K562 (cell line): ENCODE results near the gene SECISBP2. TPM values are rescaled to one million over a fixed set of nuclear protein-coding genes. Genes with fewer than 3 reads are reported as not detected.

Experiments used
- ATAC-seq: fragments of 200-7000 bp; cut with Tn5 transposase; 3 replicates; pipeline ENCODE4 v1.9.1; 2020; ENCODE audit warnings: moderate library complexity
- BruUV-seq: library from RNA; stranded (reverse); fragments of 400-500 nt; replicated peaks from 2 replicates; lab custom pipeline; 2021; lab: Mats Ljungman, UMichigan
- CTCF ChIA-PET: fragments of 300-600 bp; formaldehyde crosslinking; extraction: SDS; loops from one replicate; lab custom pipeline; 2021; ENCODE audit warnings: low intra/inter-chr PET ratio; lab: Yijun Ruan, JAX
- POLR2A ChIA-PET: fragments of 300-600, 350-650 bp; sonication (Branson Sonifier 250); formaldehyde crosslinking; extraction: SDS; loops from one replicate; lab custom pipeline; 2021; ENCODE audit warnings: antibody characterized with exemption, inconsistent platforms; lab: Yijun Ruan, JAX
- DNase-seq, 4 experiments: peaks; one replicate each; pipeline versions ENCODE4 v3.0.0 to v3.0.0-alpha.2; 2011 to 2018; ENCODE audit warnings: low spot score in 3 of 4, mixed read lengths in 3 of 4; ENCODE audit errors: extremely low read depth in 1 of 4
- FAIRE-seq: peaks from 2 replicates; lab custom pipeline; 2011; peaks lifted over from hg19 to GRCh38; lab: Jason Lieb, UNC
- H2AFZ ChIP-seq: 2 replicates; pipeline ENCODE4 v1.6.0; 2011; ENCODE audit warnings: low read depth, low read length, control low read depth, inconsistent platforms
- H3K27ac ChIP-seq: fragments of 200-600 bp; 3 replicates; pipeline ENCODE4 v1.8.0; 2011; ENCODE audit warnings: low read depth, mild to moderate bottlenecking, control low read depth, inconsistent platforms, low read length, moderate library complexity, mixed read lengths; ENCODE audit errors: extremely low read depth
- H3K27me3 ChIP-seq, 2 experiments: fragments of 300-600 bp in 1 of 2; 2 replicates in 1 of 2; 3 replicates in 1 of 2; pipeline versions ENCODE4 v1.6.0 to v1.8.0; 2011; ENCODE audit warnings: inconsistent platforms in 2 of 2, low read length in 2 of 2, mild to moderate bottlenecking in 1 of 2, mixed read lengths in 1 of 2, moderate library complexity in 1 of 2; ENCODE audit not compliant: control insufficient read depth in 2 of 2, insufficient read depth in 2 of 2
- H3K36me3 ChIP-seq: fragments of 300-600 bp; 3 replicates; pipeline ENCODE4 v1.8.0; 2011; ENCODE audit warnings: mild to moderate bottlenecking, low read length, inconsistent platforms; ENCODE audit not compliant: control insufficient read depth, insufficient read depth
- H3K4me1 ChIP-seq, 2 experiments: fragments of 200-600 bp in 1 of 2; replicated peaks in 1 of 2; 2 replicates in 1 of 2; 3 replicates in 1 of 2; pipeline versions ENCODE4 v1.5.1 to v1.8.0; 2011; ENCODE audit warnings: inconsistent platforms in 2 of 2, low read length in 2 of 2, mild to moderate bottlenecking in 1 of 2, mixed read lengths in 1 of 2, moderate library complexity in 1 of 2; ENCODE audit not compliant: control insufficient read depth in 2 of 2, insufficient read depth in 2 of 2
- H3K4me2 ChIP-seq: 2 replicates; pipeline ENCODE4 v1.6.1; 2011; ENCODE audit warnings: low read length, control low read depth, inconsistent platforms, mixed read lengths; ENCODE audit not compliant: insufficient read depth
- H3K4me3 ChIP-seq: fragments of 200-600 bp; sonication (generic), shearing (Covaris generic); 2 replicates; pipeline ENCODE4 v1.5.1; 2016; ENCODE audit warnings: control low read depth, inconsistent platforms
- H3K79me2 ChIP-seq: fragments of 200-600 bp; 3 replicates; pipeline ENCODE4 v1.8.0; 2011; ENCODE audit warnings: low read length, inconsistent platforms; ENCODE audit not compliant: control insufficient read depth, insufficient read depth
- H3K9ac ChIP-seq, 2 experiments: 2 replicates each; pipeline versions ENCODE4 v1.6.0 to v1.6.1; 2011; ENCODE audit warnings: low read depth in 2 of 2, low read length in 2 of 2, control low read depth in 1 of 2, inconsistent platforms in 1 of 2, mild to moderate bottlenecking in 1 of 2, mixed read lengths in 1 of 2; ENCODE audit not compliant: insufficient read depth in 1 of 2
- H3K9me1 ChIP-seq: one replicate; pipeline ENCODE4 v1.6.0; 2011; ENCODE audit warnings: inconsistent platforms, mild to moderate bottlenecking, low read length, moderate library complexity; ENCODE audit not compliant: control insufficient read depth, insufficient read depth
- H3K9me3 ChIP-seq: replicated peaks from 2 replicates; pipeline ENCODE4 v1.5.1; 2011; ENCODE audit warnings: low read depth, low read length, inconsistent platforms; ENCODE audit not compliant: control insufficient read depth, insufficient read depth
- H4K20me1 ChIP-seq: replicated peaks from 2 replicates; pipeline ENCODE4 v1.6.1; 2011; ENCODE audit warnings: low read length, inconsistent platforms, mixed read lengths; ENCODE audit not compliant: control insufficient read depth, insufficient read depth
- ASH1L ChIP-seq: fragments of 450-650 bp; IDR thresholded peaks from 2 replicates; pipeline ENCODE4 v1.6.1; 2018; ENCODE audit warnings: borderline replicate concordance, mild to moderate bottlenecking, low read depth; ENCODE audit not compliant: partially characterized antibody
- CBX3 ChIP-seq, 2 experiments: IDR thresholded peaks; 1 replicate in 1 of 2; 2 replicates in 1 of 2; pipeline ENCODE4 v1.6.1; 2012; ENCODE audit warnings: inconsistent platforms in 2 of 2, low read length in 2 of 2, borderline replicate concordance in 1 of 2, control low read depth in 1 of 2
- CHD1 ChIP-seq: fragments of 200-600 bp; sonication (generic); IDR thresholded peaks from one replicate; pipeline ENCODE4 v1.6.1; 2012; ENCODE audit warnings: mild to moderate bottlenecking, moderate library complexity, low read length, inconsistent platforms
- ETV5 ChIP-seq: sonication (generic); formaldehyde crosslinking; IDR thresholded peaks from 2 replicates; pipeline ENCODE4 v1.4.0; 2020; ENCODE audit warnings: low read depth, mild to moderate bottlenecking, missing genetic modification reagents
- FIP1L1 ChIP-seq: fragments of 200-400 bp; formaldehyde crosslinking; IDR thresholded peaks from 2 replicates; pipeline ENCODE4 v1.6.1; 2018; ENCODE audit warnings: mild to moderate bottlenecking, low read depth, low read length; ENCODE audit not compliant: poor library complexity, severe bottlenecking
- FOXA3 ChIP-seq, 2 experiments: fragments of 450-650 bp in 1 of 2; sonication (generic) in 1 of 2; formaldehyde crosslinking; IDR thresholded peaks in 1 of 2; conservative IDR thresholded peaks in 1 of 2; 2 replicates each; pipeline versions ENCODE4 v1.4.0 to v1.8.0; 2020 to 2022; ENCODE audit warnings: mild to moderate bottlenecking in 2 of 2, missing genetic modification reagents in 1 of 2
- FOXJ3 ChIP-seq: sonication (generic); formaldehyde crosslinking; IDR thresholded peaks from 2 replicates; pipeline ENCODE4 v1.4.0; 2020; ENCODE audit warnings: mild to moderate bottlenecking, missing genetic modification reagents
- KAT2B ChIP-seq: IDR thresholded peaks from one replicate; pipeline ENCODE4 v1.6.1; 2012; ENCODE audit warnings: low read depth, mild to moderate bottlenecking, control low read depth, inconsistent platforms, low read length, moderate library complexity
- KLF1 ChIP-seq: fragments of 450-650 bp; IDR thresholded peaks from 2 replicates; pipeline ENCODE4 v1.6.1; 2016; ENCODE audit warnings: missing genetic modification characterization, missing compliant biosample characterization
- MCM7 ChIP-seq, 2 experiments: fragments of 450-650 bp; IDR thresholded peaks; 2 replicates each; pipeline ENCODE4 v1.6.1; 2016 to 2018
- NCOR1 ChIP-seq: fragments of 450-650 bp; IDR thresholded peaks from 2 replicates; pipeline ENCODE4 v1.6.1; 2016; ENCODE audit warnings: mild to moderate bottlenecking, moderate library complexity
- PPARD ChIP-seq: fragments of 250-450 bp; sonication (Bioruptor Pico); IDR thresholded peaks from 2 replicates; pipeline ENCODE4 v1.8.0; 2022; ENCODE audit warnings: inconsistent platforms, mild to moderate bottlenecking, moderate library complexity
- PRPF4 ChIP-seq: fragments of 200-400 bp; formaldehyde crosslinking; IDR thresholded peaks from one replicate; pipeline ENCODE4 v1.6.1; 2017; ENCODE audit warnings: low read length, low read depth, mild to moderate bottlenecking; ENCODE audit not compliant: insufficient read depth, poor library complexity, severe bottlenecking
- TAF1 ChIP-seq: IDR thresholded peaks from 2 replicates; pipeline ENCODE4 v1.6.1; 2011; ENCODE audit warnings: mild to moderate bottlenecking, low read length, moderate library complexity; ENCODE audit not compliant: insufficient read depth, control insufficient read depth, severe bottlenecking; ENCODE audit errors: extremely low read depth
- ZNF174 ChIP-seq: fragments of 250-450 bp; sonication (Bioruptor Pico); IDR thresholded peaks from 2 replicates; pipeline ENCODE4 v1.4.0; 2020; ENCODE audit warnings: mild to moderate bottlenecking
- WGBS: fragments of 100-300 bp; shearing (Covaris generic); methylation state at CpG from one replicate; pipeline ENCODE4 v1.1.6; 2016; ENCODE audit warnings: low coverage, mixed read lengths; ENCODE audit not compliant: insufficient coverage; ENCODE audit errors: missing lambda C conversion rate; 5-methylcytosine and 5-hydroxymethylcytosine counted together
- in situ Hi-C: fragments of 300-500 bp; cut with MboI; formaldehyde crosslinking; loops from 4 replicates; pipeline ENCODE4 v1.15.0; 2018; ENCODE audit warnings: inconsistent platforms, mixed read lengths
- intact Hi-C: fragments of 100-400 bp; cut with micrococcal nuclease; formaldehyde crosslinking; loops from 2 replicates; pipeline ENCODE4 v1.14.2; 2022
- polyA plus RNA-seq, 8 experiments: library from polyadenylated mRNA; depleted of rRNA in 4 of 8; stranded (reverse) in 5 of 8; unstranded in 3 of 8; fragments of >200 nt; fragmentation: Nextera tagmentation in 2 of 8; fragmentation: Illumina TruSeq in 1 of 8; extraction: Ambion mirVana in 2 of 8; extraction: Trizol in 1 of 8; gene quantifications; 2 replicates each; pipeline versions ENCODE4 v1.2.1 to v1.2.3, GENCODE V29; 2011 to 2014; ENCODE audit warnings: inconsistent platforms in 1 of 8, missing spikeins in 1 of 8
- total RNA-seq, 7 experiments: library from RNA; depleted of rRNA in 6 of 7; stranded (reverse); fragments of >200 nt in 6 of 7; fragmentation: Illumina TruSeq in 2 of 7; extraction: Trizol in 2 of 7; gene quantifications; 2 replicates each; pipeline versions ENCODE4 v1.2.1 to v1.2.3, GENCODE V29; 2011 to 2021; ENCODE audit warnings: low replicate concordance in 1 of 7
- TF ChIP-seq, protein P1 (sequence below), 2 experiments: fragments of 450-650 bp; IDR thresholded peaks; 2 replicates each; pipeline ENCODE4 v1.6.1; 2016
- TF ChIP-seq, protein P2 (sequence below): sonication (generic); formaldehyde crosslinking; IDR thresholded peaks from 2 replicates; pipeline ENCODE4 v1.5.0; 2020; ENCODE audit warnings: missing genetic modification reagents
- TF ChIP-seq, protein P3 (sequence below): fragments of 450-650 bp; conservative IDR thresholded peaks from 2 replicates; pipeline ENCODE4 v1.6.1; 2016; ENCODE audit warnings: missing genetic modification characterization, low read depth, mild to moderate bottlenecking, missing compliant biosample characterization, moderate library complexity

The SECISBP2 gene
- total and polyA plus RNA-seq, 9 of the 15 experiments (the other 6 are each of a cell fraction or from before 2014, with no cell fraction given) = 3.2 to 41.6 (median 26.1) TPM

DNA sequence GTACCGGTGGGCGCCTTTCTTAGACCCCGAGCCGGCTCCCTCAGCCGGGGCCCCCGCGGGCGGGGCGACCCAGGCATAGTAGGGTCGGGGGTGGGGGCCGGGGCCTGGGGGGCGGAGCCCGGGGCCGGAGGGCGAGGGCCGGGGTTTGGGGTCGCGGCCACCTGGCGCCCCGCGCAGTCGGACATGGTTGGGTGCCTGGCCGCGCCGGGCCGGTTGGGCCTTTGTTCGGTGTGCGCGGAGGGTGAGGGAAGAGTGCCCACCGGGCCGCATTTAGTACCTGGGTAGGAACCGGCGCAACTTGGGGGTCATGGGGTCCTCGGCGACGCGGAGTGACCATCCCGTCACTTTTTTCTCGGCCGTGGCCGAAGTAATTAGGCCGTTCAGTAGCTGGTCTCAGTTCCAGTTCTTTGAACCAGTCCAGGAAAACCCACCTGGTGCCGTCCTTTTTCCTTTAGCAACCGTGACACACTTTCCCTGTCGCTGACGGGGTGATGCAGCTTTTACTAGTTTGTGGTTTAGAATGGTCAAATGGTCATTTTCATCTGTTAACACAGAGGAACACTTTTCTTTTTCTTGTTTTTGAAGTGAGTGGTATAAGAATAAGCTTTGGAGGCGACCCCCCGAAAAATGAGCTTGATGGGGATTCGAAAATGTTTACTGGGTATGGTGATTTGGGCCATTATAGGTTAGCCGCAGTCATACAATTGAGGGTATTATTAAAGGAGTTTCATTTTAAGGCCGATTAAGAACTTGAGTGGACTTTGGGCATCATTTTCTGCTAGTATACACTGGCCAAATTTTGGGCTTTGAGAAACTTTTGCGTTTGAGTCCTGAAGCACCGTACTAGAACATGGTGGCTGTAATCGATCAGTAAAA, 6.7 kb upstream of the SECISBP2 start:
- H4K20me1 ChIP-seq = peaks cover 28% of the 10 kb centered on the region
- peak overlapping the region; percentile 81; the same call in 1 of the 2 replicates for H3K4me2 ChIP-seq
- peaks cover 67% of the 10 kb centered on the region for H3K79me2 ChIP-seq
- intact Hi-C loops = no loop called here
- ChIA-PET POLR2A (interaction anchor here (0.6 to 1.2 kb wide), 5 partner anchors 9 to 99 kb away, joined by 3 to 6 read pairs (median 3); no protein-coding TSS in a partner anchor), CTCF (no interaction called here)
- peaks cover 4% of the 10 kb centered on the region for H3K9me1 ChIP-seq
- peaks cover 8 to 10% of the 10 kb centered on the region in 2 experiments; a peak in 3 of 5 replicates for H3K4me1 ChIP-seq
- H3K4me3 ChIP-seq = peak overlapping the region; percentile 82
- in situ Hi-C loops = no loop called here
- ATAC-seq (peak; percentile 20), FAIRE-seq (no peak), DNase-seq (peak in 2 of 4 experiments; percentile 66 to 78)
- H3K9ac ChIP-seq = peak overlapping the region; percentile 98
- H3K36me3 ChIP-seq = peaks cover 44% of the 10 kb centered on the region
- 2% methylated on average over 25 of the region's 54 CpGs for WGBS
- H3K27ac ChIP-seq = peak overlapping the region; percentile 92
- no peak overlapping the region for H2AFZ ChIP-seq
- BruUV-seq = no TSS peak
- H3K27me3 ChIP-seq = no peaks in the 10 kb centered on the region
- no peaks in the 10 kb centered on the region for H3K9me3 ChIP-seq
- TF ChIP-seq, protein P1, sequence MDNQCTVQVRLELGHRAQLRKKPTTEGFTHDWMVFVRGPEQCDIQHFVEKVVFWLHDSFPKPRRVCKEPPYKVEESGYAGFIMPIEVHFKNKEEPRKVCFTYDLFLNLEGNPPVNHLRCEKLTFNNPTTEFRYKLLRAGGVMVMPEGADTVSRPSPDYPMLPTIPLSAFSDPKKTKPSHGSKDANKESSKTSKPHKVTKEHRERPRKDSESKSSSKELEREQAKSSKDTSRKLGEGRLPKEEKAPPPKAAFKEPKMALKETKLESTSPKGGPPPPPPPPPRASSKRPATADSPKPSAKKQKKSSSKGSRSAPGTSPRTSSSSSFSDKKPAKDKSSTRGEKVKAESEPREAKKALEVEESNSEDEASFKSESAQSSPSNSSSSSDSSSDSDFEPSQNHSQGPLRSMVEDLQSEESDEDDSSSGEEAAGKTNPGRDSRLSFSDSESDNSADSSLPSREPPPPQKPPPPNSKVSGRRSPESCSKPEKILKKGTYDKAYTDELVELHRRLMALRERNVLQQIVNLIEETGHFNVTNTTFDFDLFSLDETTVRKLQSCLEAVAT (IDR thresholded peaks at IDR 0.05) = peak; percentile 48 to 64; a peak in 1 of 4 replicates
- no peak for TF ChIP-seq ETV5
- TF ChIP-seq, protein P2, sequence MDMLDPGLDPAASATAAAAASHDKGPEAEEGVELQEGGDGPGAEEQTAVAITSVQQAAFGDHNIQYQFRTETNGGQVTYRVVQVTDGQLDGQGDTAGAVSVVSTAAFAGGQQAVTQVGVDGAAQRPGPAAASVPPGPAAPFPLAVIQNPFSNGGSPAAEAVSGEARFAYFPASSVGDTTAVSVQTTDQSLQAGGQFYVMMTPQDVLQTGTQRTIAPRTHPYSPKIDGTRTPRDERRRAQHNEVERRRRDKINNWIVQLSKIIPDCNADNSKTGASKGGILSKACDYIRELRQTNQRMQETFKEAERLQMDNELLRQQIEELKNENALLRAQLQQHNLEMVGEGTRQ (CRISPR knock-in tag) = no peak
- no peak for TF ChIP-seq CBX3 (IDR thresholded peaks at IDR 0.05; ENCODE audit: borderline replicate concordance in 1 of 2, low read length in 2 of 2)
- TF ChIP-seq KLF1 (tag) = no peak
- no peak for TF ChIP-seq PPARD (CRISPR knock-in tag)
- no peak for TF ChIP-seq MCM7 (IDR thresholded peaks at IDR 0.05)
- TF ChIP-seq, protein P3, sequence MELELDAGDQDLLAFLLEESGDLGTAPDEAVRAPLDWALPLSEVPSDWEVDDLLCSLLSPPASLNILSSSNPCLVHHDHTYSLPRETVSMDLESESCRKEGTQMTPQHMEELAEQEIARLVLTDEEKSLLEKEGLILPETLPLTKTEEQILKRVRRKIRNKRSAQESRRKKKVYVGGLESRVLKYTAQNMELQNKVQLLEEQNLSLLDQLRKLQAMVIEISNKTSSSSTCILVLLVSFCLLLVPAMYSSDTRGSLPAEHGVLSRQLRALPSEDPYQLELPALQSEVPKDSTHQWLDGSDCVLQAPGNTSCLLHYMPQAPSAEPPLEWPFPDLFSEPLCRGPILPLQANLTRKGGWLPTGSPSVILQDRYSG (tag) = no peak
- TF ChIP-seq TAF1 = no peak
- TF ChIP-seq ASH1L = no peak
- TF ChIP-seq FOXJ3 = no peak
- no peak for TF ChIP-seq FOXA3 (CRISPR knock-in tag; conservative IDR thresholded peaks at IDR 0.05 in 1 of 2, IDR thresholded peaks at IDR 0.05 in 1 of 2)
- peak; percentile 33 for TF ChIP-seq PRPF4
- TF ChIP-seq ZNF174 = no peak
- peak; percentile 42 for TF ChIP-seq FIP1L1
- TF ChIP-seq CHD1 = peak; percentile 80
- no peak for TF ChIP-seq NCOR1
- TF ChIP-seq KAT2B = no peak
